Measurements from ENCODE around the gene CORO1C.

Gene CORO1C

GRCh38 chr12:108641446-108642268 lies 89.7 kb downstream of the CORO1C start:
- Histone ChIP-seq H3K4me1 (ENCODE audit: control insufficient read depth, insufficient read depth, low read length) (peaks cover 59% of the 10 kb centered on the region), H3K4me2 (ENCODE audit: low read length) (no peak overlapping the region), H3K27me3 (ENCODE audit: control insufficient read depth, insufficient read depth, low read length) (no peaks in the 10 kb centered on the region), H3K9ac (ENCODE audit: low read depth, low read length) (peak overlapping the region; percentile 30), H3K36me3 (ENCODE audit: insufficient read depth, low read length) (peaks cover 55% of the 10 kb centered on the region), H3K4me3 (ENCODE audit: low read length) (no peak overlapping the region), H3K9me3 (replicated peaks; ENCODE audit: low read length) (no peaks in the 10 kb centered on the region)

- Histone ChIP-seq H3K9ac (ENCODE audit: low read depth, low read length) (no peak overlapping the region), H3K36me3 (ENCODE audit: insufficient read depth, low read length) (peaks cover 48% of the 10 kb centered on the region), H3K4me1 (ENCODE audit: control insufficient read depth, insufficient read depth, low read length) (peaks cover 52% of the 10 kb centered on the region), H3K27me3 (ENCODE audit: control insufficient read depth, insufficient read depth, low read length) (no peaks in the 10 kb centered on the region), H3K4me3 (ENCODE audit: low read length) (no peak overlapping the region), H3K9me3 (replicated peaks; ENCODE audit: low read length) (no peaks in the 10 kb centered on the region), H3K4me2 (ENCODE audit: low read length) (no peak overlapping the region)
Observed at GRCh38 chr12:108640802-108641445, 90.4 kb downstream of the CORO1C start.

GRCh38 chr12:108638997-108639822 lies 92.1 kb downstream of the CORO1C start:
- H3K4me2 ChIP-seq (ENCODE audit: low read length), result no peak overlapping the region
- H3K27me3 ChIP-seq (ENCODE audit: control insufficient read depth, insufficient read depth, low read length), result no peaks in the 10 kb centered on the region
- H3K4me1 ChIP-seq (ENCODE audit: control insufficient read depth, insufficient read depth, low read length), result peaks cover 50% of the 10 kb centered on the region
- H3K9ac ChIP-seq (ENCODE audit: low read depth, low read length), result no peak overlapping the region
- no peak overlapping the region for H3K4me3 ChIP-seq (ENCODE audit: low read length)
- H3K9me3 ChIP-seq (replicated peaks; ENCODE audit: low read length), result no peaks in the 10 kb centered on the region
- H3K36me3 ChIP-seq (ENCODE audit: insufficient read depth, low read length), result peaks cover 31% of the 10 kb centered on the region

DNA sequence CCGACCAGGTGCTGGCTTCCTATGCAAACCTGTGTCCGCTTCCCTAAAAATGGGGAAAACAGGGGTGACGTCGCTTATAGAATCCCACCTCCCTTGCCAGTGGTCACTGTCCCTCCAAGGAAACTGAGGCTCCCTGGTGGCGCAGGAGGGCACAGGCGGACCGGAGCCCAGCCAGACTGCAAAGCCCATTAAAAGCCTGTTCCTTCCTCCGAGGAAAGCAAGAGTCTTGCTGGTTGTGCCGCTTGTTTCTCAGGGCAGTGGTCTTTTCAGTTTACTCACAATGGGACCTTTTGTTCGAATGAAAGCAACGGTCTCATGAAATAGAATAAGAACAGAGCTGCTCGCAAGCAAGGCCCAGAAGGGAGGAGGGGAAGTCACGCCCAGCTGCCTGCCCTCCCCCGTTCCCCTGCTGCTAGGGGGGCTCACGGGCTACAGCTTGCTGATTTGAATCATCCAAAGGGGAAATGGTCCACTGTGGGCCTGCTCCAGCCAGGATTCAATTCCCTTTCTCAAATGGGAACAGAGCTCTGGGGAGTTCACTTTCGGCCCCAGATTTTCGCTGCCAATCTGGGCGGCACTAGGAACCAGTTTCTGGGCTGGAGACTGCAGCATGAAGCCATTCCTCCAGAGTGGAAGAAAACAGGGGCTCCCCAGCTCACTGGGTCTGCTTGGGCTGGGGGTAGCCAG lies 93.0 kb downstream of the CORO1C start:
- Histone ChIP-seq H3K36me3 (ENCODE audit: insufficient read depth, low read length) (peaks cover 29% of the 10 kb centered on the region), H3K4me2 (ENCODE audit: low read length) (no peak overlapping the region), H3K4me3 (ENCODE audit: low read length) (no peak overlapping the region), H3K9ac (ENCODE audit: low read depth, low read length) (no peak overlapping the region), H3K27me3 (ENCODE audit: control insufficient read depth, insufficient read depth, low read length) (no peaks in the 10 kb centered on the region), H3K4me1 (ENCODE audit: control insufficient read depth, insufficient read depth, low read length) (peaks cover 48% of the 10 kb centered on the region), H3K9me3 (replicated peaks; ENCODE audit: low read length) (no peaks in the 10 kb centered on the region)

GRCh38 chr12:108637222-108637971 lies 93.9 kb downstream of the CORO1C start:
- peaks cover 39% of the 10 kb centered on the region for H3K4me1 ChIP-seq (ENCODE audit: control insufficient read depth, insufficient read depth, low read length)

GRCh38 chr12:108635997-108636808 lies 95.1 kb downstream of the CORO1C start:
- H3K9ac ChIP-seq (ENCODE audit: low read depth, low read length), result no peak overlapping the region
- no peaks in the 10 kb centered on the region for H3K27me3 ChIP-seq (ENCODE audit: control insufficient read depth, insufficient read depth, low read length)
- peaks cover 33% of the 10 kb centered on the region for H3K4me1 ChIP-seq (ENCODE audit: control insufficient read depth, insufficient read depth, low read length)
- H3K4me2 ChIP-seq (ENCODE audit: low read length), result no peak overlapping the region
- H3K36me3 ChIP-seq (ENCODE audit: insufficient read depth, low read length), result peaks cover 13% of the 10 kb centered on the region
- no peak overlapping the region for H3K4me3 ChIP-seq (ENCODE audit: low read length)
- H3K9me3 ChIP-seq (replicated peaks; ENCODE audit: low read length), result no peaks in the 10 kb centered on the region

More at GRCh38 chr12:108637222-108637971, 93.9 kb downstream of the CORO1C start:
- Histone ChIP-seq H3K4me3 (ENCODE audit: low read length) (no peak overlapping the region), H3K9ac (ENCODE audit: low read depth, low read length) (no peak overlapping the region), H3K27me3 (ENCODE audit: control insufficient read depth, insufficient read depth, low read length) (no peaks in the 10 kb centered on the region), H3K4me2 (ENCODE audit: low read length) (no peak overlapping the region), H3K36me3 (ENCODE audit: insufficient read depth, low read length) (peaks cover 24% of the 10 kb centered on the region), H3K9me3 (replicated peaks; ENCODE audit: low read length) (no peaks in the 10 kb centered on the region)

GRCh38 chr12:108635201-108635996 lies 95.9 kb downstream of the CORO1C start:
- Histone ChIP-seq H3K4me3 (ENCODE audit: low read length) (no peak overlapping the region), H3K4me2 (ENCODE audit: low read length) (no peak overlapping the region), H3K9ac (ENCODE audit: low read depth, low read length) (no peak overlapping the region), H3K9me3 (replicated peaks; ENCODE audit: low read length) (no peaks in the 10 kb centered on the region), H3K36me3 (ENCODE audit: insufficient read depth, low read length) (peaks cover 6% of the 10 kb centered on the region), H3K27me3 (ENCODE audit: control insufficient read depth, insufficient read depth, low read length) (no peaks in the 10 kb centered on the region), H3K4me1 (ENCODE audit: control insufficient read depth, insufficient read depth, low read length) (peaks cover 35% of the 10 kb centered on the region)

GRCh38 chr12:108634341-108634751 lies 97.0 kb downstream of the CORO1C start:
- Histone ChIP-seq H3K36me3 (ENCODE audit: insufficient read depth, low read length) (no peaks in the 10 kb centered on the region), H3K9me3 (replicated peaks; ENCODE audit: low read length) (no peaks in the 10 kb centered on the region), H3K4me2 (ENCODE audit: low read length) (no peak overlapping the region), H3K4me3 (ENCODE audit: low read length) (no peak overlapping the region), H3K27me3 (ENCODE audit: control insufficient read depth, insufficient read depth, low read length) (no peaks in the 10 kb centered on the region), H3K9ac (ENCODE audit: low read depth, low read length) (no peak overlapping the region), H3K4me1 (ENCODE audit: control insufficient read depth, insufficient read depth, low read length) (peaks cover 46% of the 10 kb centered on the region)

- peaks cover 52% of the 10 kb centered on the region for H3K4me1 ChIP-seq (ENCODE audit: control insufficient read depth, insufficient read depth, low read length)
- H3K27me3 ChIP-seq (ENCODE audit: control insufficient read depth, insufficient read depth, low read length), result no peaks in the 10 kb centered on the region
- H3K36me3 ChIP-seq (ENCODE audit: insufficient read depth, low read length), result no peaks in the 10 kb centered on the region
- no peak within 1 kb of the TSS for H3K4me3 ChIP-seq (ENCODE audit: low read length)
- no peak within 1 kb of the TSS for H3K9ac ChIP-seq (ENCODE audit: low read depth, low read length)
- H3K9me3 ChIP-seq (replicated peaks; ENCODE audit: low read length), result no peaks in the 10 kb centered on the region
- H3K4me2 ChIP-seq (ENCODE audit: low read length), result no peak within 1 kb of the TSS
Observed at GRCh38 chr12:108633534-108634248, 97.6 kb downstream of the CORO1C start, which contains the start of gene SELPLG. Gene SELPLG, minus strand, starts transcription at chr12:108633894. Its CDS starts 9,587 bp downstream, at chr12:108624307.

Data from skeletal muscle satellite cell (primary cell).